Neural cell (in vitro differentiated cells): ENCODE results near the gene HSPA4L.

Experiments
- POLR2AphosphoS5 ChIP-seq: IDR thresholded peaks from 2 replicates; pipeline ENCODE4 v1.6.1; 2012
- TAF1 ChIP-seq: IDR thresholded peaks from 2 replicates; pipeline ENCODE4 v1.6.1; 2012; ENCODE audit warnings: low read depth

GRCh38 chr4:127889903-127890302 lies 107.8 kb downstream of the HSPA4L start:
- TF ChIP-seq POLR2AphosphoS5 (no peak), TAF1 (no peak)
